Thoracic aorta (tissue), 2 donors: Measurements from ENCODE around the gene ARHGAP22. TPM values are rescaled to one million over a fixed set of nuclear protein-coding genes. Genes with fewer than 3 reads are reported as not detected.

Source experiments
- ATAC-seq: fragments of 150-250 bp; one replicate; pipeline ENCODE4 v1.8.0; 2017; ENCODE audit warnings: low read depth; ENCODE audit not compliant: insufficient number of reproducible peaks, low FRiP score
- DNase-seq: peaks from one replicate; pipeline ENCODE4 v3.0.0-alpha.2; 2020; ENCODE audit warnings: low spot score
- H3K27ac ChIP-seq, 2 donors: fragments of 200-600 bp; sonication (generic); 1 replicate in 1 of 2; 2 replicates in 1 of 2; pipeline ENCODE4 v1.5.1; 2016; ENCODE audit warnings: mild to moderate bottlenecking in 2 of 2, moderate library complexity in 2 of 2
- H3K27me3 ChIP-seq: fragments of 200-600 bp; sonication (generic); replicated peaks from 2 replicates; pipeline ENCODE4 v1.6.0; 2016; ENCODE audit warnings: mild to moderate bottlenecking; ENCODE audit not compliant: insufficient read depth
- H3K36me3 ChIP-seq: fragments of 200-600 bp; sonication (generic); one replicate; pipeline ENCODE4 v1.5.1; 2016
- H3K4me1 ChIP-seq, 2 donors: fragments of 200-600 bp; sonication (generic); 1 replicate in 1 of 2; 2 replicates in 1 of 2; pipeline versions ENCODE4 v1.5.1 to v1.6.0; 2016; ENCODE audit warnings: low read depth in 2 of 2, mild to moderate bottlenecking in 1 of 2; ENCODE audit not compliant: control insufficient read depth in 1 of 2
- H3K4me3 ChIP-seq: fragments of 200-600 bp; sonication (generic); 2 replicates; pipeline ENCODE4 v1.5.1; 2016; ENCODE audit warnings: mild to moderate bottlenecking
- H3K9me3 ChIP-seq: fragments of 200-600 bp; sonication (generic); 2 replicates; pipeline ENCODE4 v1.5.1; 2016
- total RNA-seq, 2 donors: library from RNA; depleted of rRNA; stranded (reverse); fragments of >200 nt; gene quantifications; one replicate each; pipeline versions ENCODE4 v1.1.0 to v1.2.3, GENCODE V29; 2016
- TF ChIP-seq, protein P1 (sequence below): fragments of 200-600 bp; sonication (generic); IDR thresholded peaks from one replicate; pipeline ENCODE4 v1.5.1; 2019; ENCODE audit warnings: antibody characterized with exemption

The ARHGAP22 gene
- total RNA-seq, 2 donors from 2014 or later, result 15.4 to 24.8 TPM

DNA sequence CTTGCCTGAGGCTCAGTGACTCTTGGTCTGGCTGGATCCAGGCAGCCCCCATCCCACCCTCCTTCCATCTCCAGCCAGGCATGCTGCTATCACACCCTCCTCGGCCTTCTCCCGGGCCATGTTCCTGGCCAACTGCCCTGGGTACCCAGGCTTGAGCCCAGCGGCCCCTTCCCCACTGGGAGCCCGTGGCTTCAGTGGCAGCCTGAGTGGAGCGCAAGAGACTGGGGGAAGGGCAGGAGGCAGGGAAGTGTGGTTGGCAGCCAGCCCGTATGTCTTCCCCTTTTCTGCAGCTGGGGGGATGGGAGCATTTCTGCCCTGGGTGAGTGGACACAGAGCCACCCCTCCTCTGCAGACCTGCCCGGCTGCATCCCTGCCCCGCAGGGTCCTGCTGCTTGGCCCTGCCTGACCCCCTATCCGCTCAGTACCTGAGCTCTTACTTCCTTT is 148.5 kb downstream of the ARHGAP22 start:
- Histone ChIP-seq H3K4me1 (no peaks in the 10 kb centered on the region), H3K36me3 (no peaks in the 10 kb centered on the region), H3K4me3 (no peak overlapping the region), H3K27ac (no peak overlapping the region), H3K27me3 (no peaks in the 10 kb centered on the region), H3K9me3 (no peaks in the 10 kb centered on the region)
- ATAC-seq (no peak), DNase-seq (no peak)
- TF ChIP-seq, protein P1, sequence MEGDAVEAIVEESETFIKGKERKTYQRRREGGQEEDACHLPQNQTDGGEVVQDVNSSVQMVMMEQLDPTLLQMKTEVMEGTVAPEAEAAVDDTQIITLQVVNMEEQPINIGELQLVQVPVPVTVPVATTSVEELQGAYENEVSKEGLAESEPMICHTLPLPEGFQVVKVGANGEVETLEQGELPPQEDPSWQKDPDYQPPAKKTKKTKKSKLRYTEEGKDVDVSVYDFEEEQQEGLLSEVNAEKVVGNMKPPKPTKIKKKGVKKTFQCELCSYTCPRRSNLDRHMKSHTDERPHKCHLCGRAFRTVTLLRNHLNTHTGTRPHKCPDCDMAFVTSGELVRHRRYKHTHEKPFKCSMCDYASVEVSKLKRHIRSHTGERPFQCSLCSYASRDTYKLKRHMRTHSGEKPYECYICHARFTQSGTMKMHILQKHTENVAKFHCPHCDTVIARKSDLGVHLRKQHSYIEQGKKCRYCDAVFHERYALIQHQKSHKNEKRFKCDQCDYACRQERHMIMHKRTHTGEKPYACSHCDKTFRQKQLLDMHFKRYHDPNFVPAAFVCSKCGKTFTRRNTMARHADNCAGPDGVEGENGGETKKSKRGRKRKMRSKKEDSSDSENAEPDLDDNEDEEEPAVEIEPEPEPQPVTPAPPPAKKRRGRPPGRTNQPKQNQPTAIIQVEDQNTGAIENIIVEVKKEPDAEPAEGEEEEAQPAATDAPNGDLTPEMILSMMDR, result no peak

DNA sequence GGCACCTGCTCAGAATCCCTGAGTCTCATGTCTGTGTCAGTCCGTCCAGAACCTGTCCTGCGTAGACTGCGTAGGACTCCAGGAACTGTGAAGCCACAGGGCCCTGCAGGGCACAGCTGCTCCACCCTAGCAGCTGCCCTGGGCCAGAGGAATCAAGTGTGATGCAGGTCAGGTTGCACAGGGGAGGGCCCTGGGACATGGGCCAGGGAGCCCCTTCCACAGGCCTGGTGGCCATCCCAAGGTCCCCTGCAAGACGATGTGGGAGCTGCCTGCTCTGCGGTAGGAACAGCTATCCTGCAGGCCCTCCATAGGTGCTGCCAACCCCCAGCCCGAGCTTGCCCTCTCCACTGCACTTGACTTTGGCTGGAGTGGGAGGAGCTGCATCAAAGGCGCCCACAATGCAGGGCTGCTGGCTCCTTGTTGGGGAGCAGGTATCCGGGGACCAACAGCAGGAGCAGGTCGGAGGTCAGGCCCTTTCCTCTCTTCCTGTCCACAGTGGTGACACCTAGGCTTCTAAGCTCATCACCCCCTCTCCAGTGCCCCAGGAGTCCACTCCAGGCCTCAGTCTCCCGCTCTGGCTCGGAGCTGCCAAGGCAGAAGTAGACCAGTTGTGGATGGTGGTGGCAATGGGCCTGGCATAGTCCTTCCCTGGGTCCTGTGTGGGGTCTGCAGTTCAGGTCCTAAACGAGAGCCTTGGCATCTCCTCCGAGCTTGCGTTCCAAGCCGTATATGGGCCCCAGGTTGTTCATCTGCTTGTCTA is 149.3 kb downstream of the ARHGAP22 start:
- H3K4me1 ChIP-seq, result no peaks in the 10 kb centered on the region
- H3K36me3 ChIP-seq, result no peaks in the 10 kb centered on the region
- H3K9me3 ChIP-seq, result no peaks in the 10 kb centered on the region
- H3K27me3 ChIP-seq, result no peaks in the 10 kb centered on the region
- DNase-seq (no peak), ATAC-seq (no peak)
- H3K27ac ChIP-seq, result no peak overlapping the region
- TF ChIP-seq, protein P1, result no peak
- H3K4me3 ChIP-seq, result no peak overlapping the region

DNA sequence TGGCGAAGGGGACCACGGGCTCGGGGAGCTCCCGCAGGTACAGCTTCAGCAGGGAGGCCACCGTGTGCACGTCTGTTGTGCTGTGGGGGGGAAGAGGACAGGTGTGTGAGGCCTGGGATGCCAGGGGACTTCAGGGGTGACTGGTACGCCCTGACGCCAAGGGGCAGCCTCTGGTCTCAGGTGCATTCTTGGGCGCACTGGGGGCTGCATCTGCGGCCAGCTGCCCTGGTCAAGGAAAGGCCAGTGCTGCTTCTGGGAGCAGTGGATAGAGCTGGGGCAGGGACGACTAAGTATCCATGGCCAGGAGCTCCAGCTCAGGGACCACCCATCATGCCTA is 149.8 kb downstream of the ARHGAP22 start:
- peaks cover 0 to 5% of the 10 kb centered on the region in 2 donors for H3K4me1 ChIP-seq
- TF ChIP-seq, protein P1, result no peak
- no peaks in the 10 kb centered on the region for H3K9me3 ChIP-seq
- no peaks in the 10 kb centered on the region for H3K36me3 ChIP-seq
- DNase-seq (no peak), ATAC-seq (no peak)
- no peak overlapping the region for H3K4me3 ChIP-seq
- H3K27ac ChIP-seq, result no peak overlapping the region
- H3K27me3 ChIP-seq, result no peaks in the 10 kb centered on the region

DNA sequence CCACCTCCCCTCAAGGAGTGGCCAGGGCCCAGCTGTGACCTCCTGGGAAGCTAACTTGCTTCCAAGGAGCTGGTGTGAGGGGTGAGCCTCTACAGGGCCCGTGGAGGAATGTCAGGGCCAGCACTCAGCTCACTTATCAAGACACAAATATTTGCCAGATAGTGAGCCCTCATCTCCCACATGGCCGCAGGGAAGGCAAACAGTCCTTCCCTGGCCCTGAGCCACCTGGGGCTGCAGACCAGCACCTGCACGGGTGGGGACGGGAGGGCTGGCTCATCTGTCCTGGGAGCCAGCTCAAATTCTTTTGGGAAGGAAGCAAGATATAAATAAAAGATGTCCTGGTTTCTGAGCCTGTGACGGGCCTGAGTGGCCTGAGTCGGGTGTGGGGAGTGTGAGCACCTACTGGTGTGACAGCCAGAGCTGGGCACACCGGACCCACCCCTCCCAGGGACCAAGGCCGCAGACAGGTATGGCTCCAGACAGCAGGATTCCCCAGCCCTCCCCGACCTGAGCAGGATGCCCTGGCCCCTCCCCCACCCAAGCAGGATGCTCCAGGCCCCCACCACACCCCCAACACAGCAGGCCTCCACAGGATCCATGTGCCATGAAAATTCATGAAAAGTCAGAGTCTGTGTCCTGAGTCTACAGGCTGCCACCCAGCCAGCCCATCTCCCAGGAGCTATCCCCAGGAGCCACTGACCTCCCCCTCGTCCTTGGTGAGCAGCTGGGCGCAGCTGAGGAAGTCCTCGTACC is 150.4 kb downstream of the ARHGAP22 start:
- H3K27me3 ChIP-seq, result no peaks in the 10 kb centered on the region
- no peak overlapping the region for H3K27ac ChIP-seq
- DNase-seq (no peak), ATAC-seq (no peak)
- H3K36me3 ChIP-seq, result no peaks in the 10 kb centered on the region
- TF ChIP-seq, protein P1, result no peak
- no peak overlapping the region for H3K4me3 ChIP-seq
- H3K4me1 ChIP-seq, result peaks cover 0 to 10% of the 10 kb centered on the region in 2 donors
- no peaks in the 10 kb centered on the region for H3K9me3 ChIP-seq

DNA sequence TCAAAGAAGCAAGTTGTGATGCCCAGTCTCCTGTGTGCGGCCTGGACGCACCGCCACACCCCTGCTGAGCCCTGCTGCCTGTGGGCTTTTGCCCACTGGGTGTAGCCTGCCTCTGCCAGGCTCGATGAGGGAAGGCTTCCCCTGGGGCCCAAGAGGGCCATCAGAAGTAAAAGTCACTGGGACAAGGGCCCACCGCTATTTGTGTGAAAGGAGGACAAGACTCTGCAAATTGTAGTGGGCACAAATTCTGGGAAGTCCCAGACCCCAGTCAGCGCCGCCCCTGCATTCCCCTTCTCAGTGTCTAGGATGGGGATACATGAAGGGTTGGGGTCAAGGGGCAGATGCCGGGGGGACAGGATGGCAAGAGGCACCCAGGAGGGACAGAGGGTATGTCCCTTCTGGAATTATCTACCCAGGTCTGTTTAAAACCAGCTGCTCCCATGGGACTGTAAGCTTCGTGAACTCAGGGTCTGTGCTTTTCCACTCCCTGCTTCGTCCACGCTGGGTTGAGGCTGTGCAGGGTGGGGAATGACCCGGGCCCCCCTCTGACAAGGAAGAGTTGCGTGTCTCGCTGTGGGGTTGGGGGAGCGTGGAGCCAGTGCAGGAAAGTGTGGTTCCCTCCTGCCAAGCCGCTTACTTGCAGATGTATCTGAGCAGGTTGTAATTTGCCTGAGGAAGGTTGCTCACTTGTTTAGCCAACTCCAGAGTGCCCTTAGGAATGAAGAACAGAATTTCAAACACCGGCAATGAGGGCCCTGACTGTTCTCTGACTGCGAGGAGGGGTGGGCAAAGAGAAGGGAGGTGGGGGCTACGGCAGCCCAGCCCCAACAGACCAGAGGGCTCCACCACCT is 151.2 kb downstream of the ARHGAP22 start:
- TF ChIP-seq, protein P1, result no peak
- Histone ChIP-seq H3K4me3 (no peak overlapping the region), H3K4me1 (peaks cover 0 to 11% of the 10 kb centered on the region in 2 donors), H3K36me3 (no peaks in the 10 kb centered on the region), H3K27ac (no peak overlapping the region), H3K27me3 (no peaks in the 10 kb centered on the region), H3K9me3 (no peaks in the 10 kb centered on the region)
- ATAC-seq, result no peak
- DNase-seq, result no peak
